OCI-LY7 (cell line): Measurements from ENCODE around the gene CCDC15. TPM values are rescaled to one million over a fixed set of nuclear protein-coding genes. Genes with fewer than 3 reads are reported as not detected.

Experiments
- BruUV-seq: library from RNA; stranded (reverse); fragments of 400-500 nt; replicated peaks from 2 replicates; lab custom pipeline; 2021; lab: Mats Ljungman, UMichigan
- CTCF ChIA-PET: fragments of 300-600 bp; sonication (Branson Sonifier 250); formaldehyde crosslinking; loops from one replicate; lab custom pipeline; 2022; ENCODE audit warnings: antibody characterized with exemption; ENCODE audit not compliant: unreplicated experiment; lab: Charles Lee
- POLR2A ChIA-PET: fragments of 300-600 bp; sonication (Branson Sonifier 250); formaldehyde crosslinking; loops from one replicate; lab custom pipeline; 2022; ENCODE audit warnings: antibody characterized with exemption; lab: Charles Lee
- DNase-seq: peaks from one replicate; pipeline ENCODE4 v3.0.0-alpha.2; 2015; ENCODE audit warnings: low spot score
- H2AFZ ChIP-seq: fragments of 200-600 bp; sonication (generic), shearing (Covaris generic); 2 replicates; pipeline ENCODE4 v1.6.1; 2014; ENCODE audit warnings: mild to moderate bottlenecking, antibody characterized with exemption, low read length, moderate library complexity
- H3K27ac ChIP-seq: fragments of 200-600 bp; sonication (generic); 2 replicates; pipeline ENCODE4 v1.5.1; 2014; ENCODE audit warnings: mixed run types, low read depth, mild to moderate bottlenecking, moderate library complexity, low read length, inconsistent platforms; ENCODE audit not compliant: poor library complexity, severe bottlenecking
- H3K36me3 ChIP-seq: fragments of 200-600 bp; sonication (generic); 2 replicates; pipeline ENCODE4 v1.6.1; 2014; ENCODE audit warnings: mild to moderate bottlenecking, antibody characterized with exemption, low read length, moderate library complexity, mixed read lengths; ENCODE audit not compliant: insufficient read depth
- H3K4me1 ChIP-seq: fragments of 200-600 bp; sonication (generic); 2 replicates; pipeline ENCODE4 v1.5.1; 2014; ENCODE audit warnings: mild to moderate bottlenecking, low read length; ENCODE audit not compliant: insufficient read depth, poor library complexity, severe bottlenecking
- H3K4me2 ChIP-seq: fragments of 200-600 bp; sonication (generic); 2 replicates; pipeline ENCODE4 v1.6.1; 2014; ENCODE audit warnings: mild to moderate bottlenecking, low read length
- H3K4me3 ChIP-seq: fragments of 200-600 bp; sonication (generic); 2 replicates; pipeline ENCODE4 v1.5.1; 2014; ENCODE audit warnings: mild to moderate bottlenecking, low read depth, low read length; ENCODE audit not compliant: poor library complexity, severe bottlenecking
- H3K79me2 ChIP-seq: fragments of 200-600 bp; sonication (generic); 2 replicates; pipeline ENCODE4 v1.6.1; 2016; ENCODE audit warnings: low read depth, mild to moderate bottlenecking, low read length, moderate library complexity, mixed read lengths; ENCODE audit not compliant: insufficient read depth
- H3K9me2 ChIP-seq: fragments of 200-600 bp; sonication (generic); 2 replicates; pipeline ENCODE4 v1.6.1; 2016; ENCODE audit warnings: mild to moderate bottlenecking, low read length, mixed read lengths; ENCODE audit not compliant: insufficient read depth
- H3K9me3 ChIP-seq: fragments of 200-600 bp; sonication (generic); 2 replicates; pipeline ENCODE4 v1.6.1; 2014; ENCODE audit warnings: mild to moderate bottlenecking, mixed run types, low read length, mixed read lengths
- H4K20me1 ChIP-seq: fragments of 200-600 bp; sonication (generic); 2 replicates; pipeline ENCODE4 v1.6.1; 2014; ENCODE audit warnings: mild to moderate bottlenecking, antibody characterized with exemption, low read length, moderate library complexity, mixed read lengths; ENCODE audit not compliant: insufficient read depth
- EZH2phosphoT487 ChIP-seq: fragments of 200-600 bp; sonication (generic); IDR thresholded peaks from 2 replicates; pipeline ENCODE4 v1.6.1; 2018; ENCODE audit warnings: low read depth, borderline replicate concordance, mild to moderate bottlenecking, mixed run types, antibody characterized with exemption, low read length, moderate library complexity, mixed read lengths
- intact Hi-C: fragments of 100-400 bp; cut with micrococcal nuclease; formaldehyde crosslinking; loops from one replicate; pipeline ENCODE4 v1.10.0; 2022; ENCODE audit not compliant: unreplicated experiment
- total RNA-seq, 2 experiments: library from RNA; depleted of rRNA in 1 of 2; stranded (reverse); fragments of >200 nt in 1 of 2; shearing (Covaris generic) in 1 of 2; gene quantifications; 2 replicates each; pipeline ENCODE4 v1.2.3, GENCODE V29; 2014 to 2022
- TF ChIP-seq, protein P1 (sequence below): fragments of 200-600 bp; sonication (generic); conservative IDR thresholded peaks from 2 replicates; pipeline ENCODE4 v1.5.1; 2014; ENCODE audit warnings: mild to moderate bottlenecking, antibody characterized with exemption, low read length, moderate library complexity, mixed read lengths

Gene CCDC15
- total RNA-seq, 2 experiments from 2014 or later: 9.6 to 10.6 TPM

DNA sequence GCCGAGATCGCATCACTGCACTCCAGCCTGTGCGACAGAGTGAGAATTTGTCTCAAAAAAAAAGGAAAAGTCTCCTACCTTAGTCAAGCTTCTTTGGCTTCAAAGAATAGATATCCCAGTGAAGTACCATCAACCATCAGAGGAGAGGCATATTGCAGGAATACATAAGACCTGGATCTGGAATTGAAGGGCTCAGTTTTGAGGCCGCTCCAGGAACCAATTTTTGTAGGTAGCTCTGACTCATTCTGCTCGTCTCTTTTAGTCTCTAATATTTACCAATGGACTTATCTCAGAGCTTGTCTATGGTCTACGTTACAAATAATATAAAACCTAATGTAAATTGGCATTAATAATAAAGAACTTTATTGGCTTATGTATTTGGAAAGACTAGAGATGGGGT is 8.2 kb upstream of the CCDC15 start:
- CTCF ChIA-PET: no interaction called here

DNA sequence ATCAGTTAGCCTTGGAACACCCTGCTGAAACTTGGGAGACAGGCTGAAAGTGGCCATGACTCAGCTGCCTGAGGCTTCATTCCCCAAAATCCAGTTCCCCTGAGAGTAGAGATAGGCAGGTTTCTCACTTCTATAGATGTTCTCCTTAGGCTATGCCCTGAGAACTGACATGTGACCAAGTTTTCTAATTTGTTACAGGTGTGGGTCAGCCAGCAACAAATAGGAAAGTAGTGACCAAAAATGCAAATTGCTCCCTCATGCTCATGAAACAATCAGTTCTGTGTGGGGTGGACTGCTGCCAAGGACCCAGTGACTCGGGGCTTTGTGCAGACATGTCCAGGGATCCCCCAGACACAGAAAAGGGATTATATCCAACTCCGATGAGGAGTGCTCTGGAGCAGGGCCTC is 7.3 kb upstream of the CCDC15 start:
- POLR2A ChIA-PET: no interaction called here
- no peaks in the 10 kb centered on the region for H4K20me1 ChIP-seq
- DNase-seq: no peak
- H3K4me3 ChIP-seq: no peak overlapping the region
- CTCF ChIA-PET: no interaction called here
- H3K79me2 ChIP-seq: no peaks in the 10 kb centered on the region
- no peak overlapping the region for H3K27ac ChIP-seq
- no peak for TF ChIP-seq EZH2phosphoT487
- TF ChIP-seq, protein P1, sequence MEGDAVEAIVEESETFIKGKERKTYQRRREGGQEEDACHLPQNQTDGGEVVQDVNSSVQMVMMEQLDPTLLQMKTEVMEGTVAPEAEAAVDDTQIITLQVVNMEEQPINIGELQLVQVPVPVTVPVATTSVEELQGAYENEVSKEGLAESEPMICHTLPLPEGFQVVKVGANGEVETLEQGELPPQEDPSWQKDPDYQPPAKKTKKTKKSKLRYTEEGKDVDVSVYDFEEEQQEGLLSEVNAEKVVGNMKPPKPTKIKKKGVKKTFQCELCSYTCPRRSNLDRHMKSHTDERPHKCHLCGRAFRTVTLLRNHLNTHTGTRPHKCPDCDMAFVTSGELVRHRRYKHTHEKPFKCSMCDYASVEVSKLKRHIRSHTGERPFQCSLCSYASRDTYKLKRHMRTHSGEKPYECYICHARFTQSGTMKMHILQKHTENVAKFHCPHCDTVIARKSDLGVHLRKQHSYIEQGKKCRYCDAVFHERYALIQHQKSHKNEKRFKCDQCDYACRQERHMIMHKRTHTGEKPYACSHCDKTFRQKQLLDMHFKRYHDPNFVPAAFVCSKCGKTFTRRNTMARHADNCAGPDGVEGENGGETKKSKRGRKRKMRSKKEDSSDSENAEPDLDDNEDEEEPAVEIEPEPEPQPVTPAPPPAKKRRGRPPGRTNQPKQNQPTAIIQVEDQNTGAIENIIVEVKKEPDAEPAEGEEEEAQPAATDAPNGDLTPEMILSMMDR: no peak
- no TSS peak for BruUV-seq
- H3K36me3 ChIP-seq: no peaks in the 10 kb centered on the region
- no peak overlapping the region for H2AFZ ChIP-seq
- no peaks in the 10 kb centered on the region for H3K4me1 ChIP-seq
- intact Hi-C loops: no loop called here
- no peaks in the 10 kb centered on the region for H3K9me2 ChIP-seq
- no peak overlapping the region for H3K4me2 ChIP-seq
- no peaks in the 10 kb centered on the region for H3K9me3 ChIP-seq

More for the DNA sequence above, 8.2 kb upstream of the CCDC15 start:
- Histone ChIP-seq H3K4me1 (no peaks in the 10 kb centered on the region), H3K4me3 (no peak overlapping the region), H3K27ac (no peak overlapping the region), H3K9me2 (no peaks in the 10 kb centered on the region), H4K20me1 (no peaks in the 10 kb centered on the region), H3K4me2 (no peak overlapping the region), H2AFZ (no peak overlapping the region), H3K36me3 (no peaks in the 10 kb centered on the region), H3K9me3 (no peaks in the 10 kb centered on the region), H3K79me2 (no peaks in the 10 kb centered on the region)
- DNase-seq: no peak
- POLR2A ChIA-PET: interaction anchor here (0.7 to 3.0 kb wide), 2 partner anchors 9 to 1296 kb away, joined by 3 to 15 read pairs; partner anchors contain the start of gene CCDC15
- no peak for TF ChIP-seq EZH2phosphoT487
- TF ChIP-seq, protein P1: no peak
- BruUV-seq: no TSS peak
- intact Hi-C loops: no loop called here

DNA sequence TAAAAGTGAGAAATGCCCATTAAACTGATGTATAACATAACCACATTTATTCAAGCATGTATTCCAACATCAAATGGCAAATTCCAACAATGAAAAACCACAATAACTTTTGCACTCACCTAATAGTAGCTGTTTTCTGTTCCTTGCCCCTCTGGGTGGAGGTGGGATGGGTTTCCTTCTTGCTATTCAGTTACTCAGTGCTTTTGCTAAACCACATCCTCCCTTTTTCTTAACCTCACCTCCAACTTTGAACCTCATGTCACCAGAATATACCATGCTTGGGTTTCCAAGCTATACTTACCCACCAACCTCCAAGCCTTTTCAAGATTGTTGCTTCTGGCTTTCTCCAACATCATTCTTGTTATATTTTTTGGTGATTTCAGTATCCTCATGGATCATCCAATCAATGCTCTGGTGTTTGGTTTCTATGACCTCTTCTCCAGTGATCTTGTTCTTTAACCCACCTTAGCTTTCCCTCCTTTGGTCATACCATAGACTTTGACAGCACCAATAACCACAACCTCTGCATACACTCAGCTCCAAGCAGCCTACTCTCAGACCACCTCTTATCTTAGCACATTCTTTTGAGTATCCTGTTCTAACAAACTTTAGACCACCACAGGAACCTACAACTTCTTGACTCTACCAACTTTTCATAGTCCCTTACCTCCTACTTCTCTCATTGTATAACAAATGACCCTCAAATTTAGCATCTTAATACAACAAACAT is 3.2 kb upstream of the CCDC15 start:
- Histone ChIP-seq H3K27ac (no peak overlapping the region), H2AFZ (no peak overlapping the region), H4K20me1 (no peaks in the 10 kb centered on the region), H3K4me2 (no peak overlapping the region), H3K79me2 (no peaks in the 10 kb centered on the region), H3K4me1 (peaks cover 23% of the 10 kb centered on the region), H3K36me3 (no peaks in the 10 kb centered on the region), H3K9me2 (no peaks in the 10 kb centered on the region), H3K4me3 (no peak overlapping the region), H3K9me3 (no peaks in the 10 kb centered on the region; the same call in 1 of the 2 replicates)
- intact Hi-C loops: loop anchor here (5.0 kb wide), 1 partner anchor 328 kb away; the partner anchor contains the start of gene TBRG1
- ChIA-PET CTCF (no interaction called here), POLR2A (interaction anchor here (0.6 to 1.3 kb wide), 2 partner anchors 52 to 225 kb away, joined by 3 read pairs; no protein-coding TSS in a partner anchor)
- BruUV-seq: no TSS peak
- TF ChIP-seq, protein P1: no peak
- no peak for TF ChIP-seq EZH2phosphoT487
- DNase-seq: no peak
